DMS 273 treated with DMSO at 0.1 percent for 48 hours (cell line): ENCODE measurements around the gene MLPH.

Source experiments
- DNase-seq: peaks from one replicate; lab custom pipeline; 2025; lab: John Stamatoyannopoulos, UW

Gene MLPH

DNA sequence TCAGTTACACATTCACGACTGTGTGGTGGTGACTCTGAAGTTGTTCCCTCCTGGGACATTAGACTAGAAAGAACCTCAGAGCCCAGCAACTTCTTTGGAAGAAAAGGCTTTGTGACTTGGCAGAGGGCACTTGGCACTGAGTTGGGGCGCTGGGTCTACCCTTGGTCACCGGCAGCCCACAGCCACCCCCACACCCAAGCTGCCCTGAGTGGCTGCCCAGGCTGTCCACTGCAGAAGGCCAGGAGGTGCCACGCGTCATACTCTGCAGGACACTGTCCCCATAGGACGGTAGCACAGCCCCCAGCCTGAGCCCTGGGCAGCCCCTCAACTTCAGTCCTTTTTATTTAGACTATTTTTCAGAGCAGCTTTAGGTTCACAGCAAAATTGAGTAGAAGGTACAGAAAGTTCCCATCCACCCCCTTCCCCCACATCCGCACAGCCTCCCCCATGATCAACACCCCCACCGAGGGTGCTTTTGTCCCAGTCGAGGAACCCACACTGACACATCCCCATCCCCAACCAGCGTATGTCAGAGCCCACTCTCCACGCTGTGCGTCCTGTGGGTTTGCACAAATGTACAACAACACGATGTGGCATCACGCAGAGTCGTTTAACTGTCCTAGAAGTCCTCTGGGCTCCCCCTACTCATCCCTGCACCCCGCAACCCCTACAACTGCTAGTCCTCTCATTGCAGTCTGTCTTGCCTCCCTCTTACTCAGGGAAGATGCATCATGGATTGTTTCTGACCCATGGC, 80.4 kb downstream of the MLPH start:
- no peak for DNase-seq

- no peak for DNase-seq
Measured at GRCh38 chr2:237568121-237568660, 81.1 kb downstream of the MLPH start.

GRCh38 chr2:237569041-237569440, 82.0 kb downstream of the MLPH start:
- DNase-seq: no peak

DNA sequence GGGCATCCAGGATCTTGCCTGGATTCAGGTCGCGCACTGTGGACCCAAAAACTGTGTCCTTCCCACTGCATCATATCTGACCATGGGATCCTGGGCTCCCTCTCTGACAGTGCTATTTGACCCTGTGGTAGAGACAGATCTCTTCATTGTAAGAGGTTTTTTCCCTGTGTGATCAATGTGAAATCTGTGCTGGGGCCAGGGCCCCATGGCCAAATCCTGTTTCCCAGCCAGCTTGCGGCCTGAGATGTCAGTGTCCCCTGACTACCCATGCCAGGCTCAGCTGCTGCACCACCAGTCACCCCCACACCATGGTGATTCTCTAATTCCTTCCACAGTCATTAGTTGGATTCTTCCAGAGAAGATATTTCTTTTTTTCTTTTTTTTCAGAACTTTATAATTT, 82.8 kb downstream of the MLPH start:
- DNase-seq: no peak

- no peak for DNase-seq
Measured at GRCh38 chr2:237570776-237571335, 83.8 kb downstream of the MLPH start.

- no peak for DNase-seq
Measured at GRCh38 chr2:237571551-237571950, 84.5 kb downstream of the MLPH start.

DNA sequence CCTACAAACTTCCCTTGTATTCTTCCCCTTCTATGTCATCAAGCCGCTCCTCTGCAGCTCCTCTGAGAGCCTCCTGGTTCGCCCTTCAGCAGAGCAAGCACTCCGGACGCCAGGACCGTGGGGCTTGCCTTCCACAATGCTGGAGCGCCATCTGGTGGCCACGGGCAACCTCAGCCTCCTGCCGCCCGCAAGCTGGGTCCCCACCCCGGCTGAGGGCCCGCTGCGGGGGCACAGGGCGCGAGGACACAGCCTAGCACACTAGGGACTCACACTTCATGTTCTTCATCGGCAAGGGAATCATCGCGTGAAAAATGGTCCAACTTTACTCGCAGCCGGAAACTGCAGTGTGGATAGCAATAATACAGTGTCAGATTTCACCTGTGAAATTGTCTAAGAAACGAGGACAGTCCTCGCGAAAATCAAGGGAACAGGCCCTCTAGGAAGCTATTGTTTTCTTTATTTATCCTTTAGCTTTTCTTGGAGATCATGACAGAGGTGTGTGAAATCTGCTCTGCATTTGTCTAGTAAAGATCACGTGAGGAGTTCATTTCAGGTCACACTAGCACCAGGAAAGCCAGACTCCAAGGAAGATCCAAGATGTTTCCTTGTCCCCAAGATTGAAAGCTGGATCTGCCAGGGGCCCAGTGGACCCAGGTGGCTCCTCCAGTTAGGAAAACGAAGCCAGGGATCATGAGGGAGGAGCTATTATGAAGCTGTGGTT, 85.1 kb downstream of the MLPH start:
- DNase-seq: peak; percentile 24

DNA sequence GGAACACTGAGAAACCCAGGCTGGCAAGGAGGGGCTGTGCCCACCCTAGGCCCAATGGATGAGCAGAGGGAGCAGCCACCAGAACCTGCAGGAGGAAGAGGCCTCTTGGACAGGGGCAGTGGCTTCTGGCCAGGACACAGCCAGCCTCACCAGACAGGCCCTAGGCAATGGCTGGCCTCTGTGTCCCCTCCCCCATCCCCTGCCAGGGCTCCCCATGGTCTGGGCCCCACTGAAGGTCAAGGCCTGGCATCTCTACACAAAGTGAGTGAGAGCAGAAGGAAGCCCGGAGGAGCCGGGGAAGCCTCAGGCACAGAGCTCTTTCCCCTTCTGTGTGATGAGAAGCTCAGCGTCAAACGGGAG, 85.7 kb downstream of the MLPH start:
- no peak for DNase-seq

DNA sequence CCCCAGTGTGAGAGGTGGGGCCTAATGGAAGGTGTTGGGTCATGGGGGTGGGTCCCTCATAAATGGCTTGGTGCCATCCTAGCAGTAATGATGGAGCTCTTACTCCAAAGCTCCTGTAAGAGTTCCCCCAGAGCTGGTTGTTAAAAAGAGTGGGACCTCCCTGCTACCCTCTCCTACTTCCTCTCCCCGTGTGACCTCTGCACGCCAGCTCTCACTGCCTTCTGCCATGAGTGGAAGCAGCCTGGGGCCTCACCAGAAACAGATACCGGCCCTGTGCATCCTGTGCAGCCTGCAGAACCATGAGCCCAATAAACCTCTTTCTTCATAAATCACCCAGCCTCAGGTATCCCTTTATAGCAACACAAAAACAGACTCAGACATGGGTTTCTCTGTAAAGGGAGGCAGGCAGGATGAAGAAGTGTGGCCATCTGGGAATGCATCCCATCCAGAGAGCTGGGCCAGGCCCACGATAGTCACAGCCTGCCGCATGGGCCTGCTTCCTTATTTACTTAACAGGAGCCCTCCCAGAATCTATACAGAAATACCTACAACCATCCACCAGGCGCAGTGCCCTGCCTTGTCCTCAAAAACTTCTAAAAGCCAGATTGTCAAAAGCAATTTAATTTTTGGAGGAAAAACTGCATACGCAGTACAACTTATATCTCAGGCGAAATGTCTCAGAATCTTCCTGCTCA, 86.8 kb downstream of the MLPH start:
- no peak for DNase-seq

GRCh38 chr2:237574467-237574866, 87.4 kb downstream of the MLPH start:
- no peak for DNase-seq

DNA sequence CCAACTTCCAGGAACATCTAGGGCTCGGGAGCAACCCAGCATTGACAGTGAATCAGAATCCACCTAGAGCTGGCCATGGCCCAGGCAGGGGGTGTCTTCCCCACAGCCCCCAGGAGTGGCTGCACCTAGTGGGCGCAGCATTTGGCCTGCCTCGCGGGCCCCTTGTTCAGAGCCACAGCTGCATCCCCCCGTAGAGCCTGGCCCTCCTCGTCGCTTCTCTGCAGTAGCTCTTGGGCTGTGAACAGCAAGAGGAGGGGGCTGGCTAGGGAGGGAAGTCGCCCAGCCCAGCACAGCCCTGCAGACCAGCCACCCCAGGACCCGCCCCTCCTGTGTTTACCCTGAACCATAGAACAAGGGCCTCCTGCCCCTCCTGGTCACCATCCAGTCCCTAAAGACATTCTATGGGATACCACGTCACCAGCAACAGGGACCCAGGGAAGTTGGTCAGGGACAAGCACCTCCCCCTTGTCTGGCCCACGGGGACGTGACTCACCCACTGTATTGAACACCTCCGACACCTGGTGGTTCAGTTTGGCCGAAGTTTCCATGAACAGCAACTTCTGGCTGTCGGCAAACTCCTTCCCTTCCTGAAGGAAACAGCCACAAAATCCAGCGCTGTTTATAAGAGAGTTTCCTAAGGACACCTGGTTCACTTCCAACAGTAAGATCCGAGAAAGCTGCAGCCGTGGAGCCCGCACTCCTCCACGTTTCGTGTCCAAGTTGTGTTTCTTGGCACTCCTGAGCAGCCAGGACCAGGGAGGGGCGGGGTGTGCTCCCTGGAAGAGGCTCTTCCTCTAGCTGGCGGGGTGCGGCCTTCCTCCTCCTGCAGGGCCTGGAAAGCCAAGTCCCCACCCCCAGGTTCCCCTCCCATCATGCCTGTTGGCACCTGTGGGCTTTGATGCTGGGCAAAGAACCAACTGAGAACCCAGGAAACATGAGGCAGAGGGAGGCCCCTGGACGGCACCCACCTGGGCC, 88.1 kb downstream of the MLPH start:
- no peak for DNase-seq

DNA sequence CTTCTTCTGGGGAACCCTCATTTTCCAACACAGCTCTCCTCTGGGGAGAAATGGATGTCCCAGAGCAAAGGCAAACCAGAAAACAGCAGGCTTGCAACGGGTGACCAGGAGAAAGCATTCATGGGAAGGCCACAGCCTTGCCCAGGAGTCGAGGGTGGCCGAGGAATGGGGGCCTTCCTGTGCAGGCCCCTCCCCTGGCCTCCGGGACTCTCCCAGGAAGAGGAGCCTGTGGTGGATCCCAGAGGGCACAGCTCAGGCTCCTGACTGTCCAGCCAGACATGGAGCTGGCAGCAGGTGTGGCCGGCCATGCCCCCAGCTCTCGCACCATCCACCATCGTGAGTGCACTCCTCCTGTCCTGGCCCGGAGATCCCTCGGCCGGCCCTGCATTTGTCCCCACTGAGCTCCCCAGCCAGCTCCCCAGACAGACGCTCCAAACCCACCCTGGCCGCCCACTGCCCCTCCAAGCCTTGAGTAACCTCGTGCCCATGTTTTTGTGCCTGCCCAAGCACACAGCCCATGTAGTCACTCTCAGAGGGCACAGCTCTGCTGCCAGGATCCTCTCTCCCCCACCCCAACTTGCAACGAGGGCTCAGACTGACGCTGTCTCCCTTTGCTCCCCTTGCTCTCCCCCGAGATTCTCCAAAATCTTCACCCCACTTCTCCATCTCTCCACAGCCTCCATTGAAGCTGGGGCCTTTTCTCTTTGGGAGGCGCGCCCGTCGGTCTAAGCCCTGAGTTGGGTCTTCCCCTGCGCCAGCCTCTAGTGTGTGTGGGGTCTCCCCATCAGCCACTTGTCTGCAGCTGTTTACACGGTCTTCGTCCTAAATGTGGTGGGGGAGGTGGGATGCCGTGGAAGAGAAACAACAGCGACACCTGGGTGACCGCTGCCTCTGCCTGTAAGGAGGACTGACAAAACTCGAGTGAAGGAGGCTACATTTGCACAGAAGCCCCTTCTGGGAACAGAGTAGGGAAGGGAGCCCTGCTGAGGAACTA, 89.1 kb downstream of the MLPH start:
- DNase-seq: no peak

GRCh38 chr2:237576974-237577373, 89.9 kb downstream of the MLPH start:
- no peak for DNase-seq

GRCh38 chr2:237577458-237577857, 90.4 kb downstream of the MLPH start:
- no peak for DNase-seq

GRCh38 chr2:237577956-237578870, 91.2 kb downstream of the MLPH start:
- no peak for DNase-seq

DNA sequence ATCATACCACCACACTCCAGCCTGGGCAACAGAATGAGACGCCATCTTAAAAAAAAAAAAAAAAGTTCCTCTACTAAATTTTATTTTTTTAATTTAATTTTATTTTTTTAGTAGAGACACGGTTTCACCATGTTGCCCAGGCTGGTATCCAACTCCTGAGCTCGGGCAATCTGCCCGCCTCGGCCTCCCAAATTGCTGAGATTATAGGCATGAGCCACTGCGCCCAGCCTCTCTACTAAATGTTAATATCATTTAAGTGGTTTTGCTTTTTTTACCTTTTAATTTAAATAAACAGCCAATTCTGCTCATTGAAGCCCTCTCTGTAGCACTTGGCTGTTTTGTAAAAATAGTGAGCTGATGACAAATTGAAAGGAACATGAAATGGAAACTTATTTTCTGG, 94.3 kb downstream of the MLPH start:
- DNase-seq: no peak

DNA sequence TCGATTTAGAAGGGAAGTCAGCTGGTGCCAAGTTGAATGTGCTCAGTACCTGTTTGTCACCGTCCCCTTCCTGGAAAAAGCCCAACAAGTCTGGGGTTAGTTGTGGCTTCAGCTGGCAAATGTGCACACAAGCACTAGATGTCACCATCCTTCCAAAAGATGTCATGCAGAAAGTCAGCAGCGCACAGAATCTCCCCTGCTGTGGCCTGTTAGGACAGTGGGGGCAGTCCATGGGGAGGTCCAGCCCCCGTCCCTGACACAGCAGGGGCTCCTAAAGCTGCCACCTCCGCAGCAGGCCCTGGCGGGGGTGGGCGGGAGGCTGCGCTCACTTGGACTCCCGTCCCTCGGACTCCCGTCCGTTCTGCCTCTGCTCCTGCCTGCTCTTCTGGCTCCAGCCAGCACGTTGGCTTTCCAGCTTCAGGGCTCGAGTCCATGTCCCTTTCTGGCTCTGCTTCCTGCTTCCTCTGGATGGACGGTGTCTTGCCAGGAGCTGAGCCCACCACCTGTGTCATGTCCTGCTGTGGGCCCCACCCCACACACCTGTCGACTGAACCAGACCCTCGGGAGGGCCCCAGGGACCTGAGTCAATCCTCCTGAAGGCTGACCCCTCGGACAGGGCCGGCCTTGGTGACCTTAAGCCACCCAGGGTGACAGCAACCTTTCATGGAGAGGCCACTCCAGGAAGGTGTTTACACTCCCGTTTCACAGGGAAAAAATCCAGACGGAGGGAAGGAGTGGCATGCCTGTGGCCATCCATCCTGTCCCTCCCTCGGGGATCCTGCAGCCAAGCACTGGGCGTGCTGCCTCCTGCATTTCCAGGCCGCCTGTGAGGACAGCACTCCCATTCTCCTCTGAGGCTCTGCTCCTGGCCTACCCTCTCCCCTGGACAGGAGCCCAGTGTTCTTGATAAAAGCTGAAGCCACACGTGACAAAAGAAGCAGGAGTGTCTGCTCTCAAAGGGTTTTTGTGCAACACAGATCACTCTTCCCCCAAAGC, 95.0 kb downstream of the MLPH start:
- DNase-seq: no peak
